Epithelial cell of proximal tubule (primary cell): ENCODE measurements around the gene KREMEN2. TPM values are rescaled to one million over a fixed set of nuclear protein-coding genes. Genes with fewer than 3 reads are reported as not detected.
"Not testable (repeated sequence)": the region's sequence is repeated elsewhere in the genome, so short reads cannot be mapped to it uniquely, and the experiment has no call there.

ENCODE experiments used
- DNase-seq: peaks from one replicate; pipeline ENCODE4 v3.0.0-alpha.2; 2011; ENCODE audit warnings: low read depth
- H3K4me3 ChIP-seq: 2 replicates; pipeline ENCODE4 v1.5.1; 2011; ENCODE audit warnings: low read depth, mild to moderate bottlenecking, low read length
- total RNA-seq: library from RNA; depleted of rRNA; stranded (reverse); fragments of >200 nt; gene quantifications from 2 replicates; pipeline ENCODE4 v1.2.3, GENCODE V29; 2015
- TF ChIP-seq, protein P1 (sequence below): conservative IDR thresholded peaks from 2 replicates; pipeline ENCODE4 v1.5.1; 2012; ENCODE audit warnings: low read depth, mild to moderate bottlenecking, low read length

The KREMEN2 gene
- total RNA-seq, 1 donor from 2014 or later = 4.2 TPM

DNA sequence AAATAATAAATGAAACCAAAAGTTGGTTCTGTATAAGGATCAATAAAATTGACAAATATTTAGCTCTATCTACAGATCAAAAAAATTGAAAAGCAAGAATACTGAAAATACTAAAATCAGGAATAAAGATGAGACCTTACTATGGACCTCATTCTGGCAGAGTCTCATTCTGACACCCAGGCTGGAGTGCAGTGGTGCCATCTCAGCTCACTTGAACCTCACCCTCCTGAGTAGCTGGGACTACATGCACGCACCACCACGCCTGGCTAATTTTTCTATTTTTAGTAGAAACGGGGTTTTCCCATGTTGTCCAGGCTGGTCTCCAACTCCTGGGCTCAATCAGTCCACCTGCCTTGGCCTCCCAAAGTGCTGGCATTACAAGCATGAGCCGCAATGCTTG, 22.0 kb upstream of the KREMEN2 start:
- no peak overlapping the region for H3K4me3 ChIP-seq
- TF ChIP-seq, protein P1, sequence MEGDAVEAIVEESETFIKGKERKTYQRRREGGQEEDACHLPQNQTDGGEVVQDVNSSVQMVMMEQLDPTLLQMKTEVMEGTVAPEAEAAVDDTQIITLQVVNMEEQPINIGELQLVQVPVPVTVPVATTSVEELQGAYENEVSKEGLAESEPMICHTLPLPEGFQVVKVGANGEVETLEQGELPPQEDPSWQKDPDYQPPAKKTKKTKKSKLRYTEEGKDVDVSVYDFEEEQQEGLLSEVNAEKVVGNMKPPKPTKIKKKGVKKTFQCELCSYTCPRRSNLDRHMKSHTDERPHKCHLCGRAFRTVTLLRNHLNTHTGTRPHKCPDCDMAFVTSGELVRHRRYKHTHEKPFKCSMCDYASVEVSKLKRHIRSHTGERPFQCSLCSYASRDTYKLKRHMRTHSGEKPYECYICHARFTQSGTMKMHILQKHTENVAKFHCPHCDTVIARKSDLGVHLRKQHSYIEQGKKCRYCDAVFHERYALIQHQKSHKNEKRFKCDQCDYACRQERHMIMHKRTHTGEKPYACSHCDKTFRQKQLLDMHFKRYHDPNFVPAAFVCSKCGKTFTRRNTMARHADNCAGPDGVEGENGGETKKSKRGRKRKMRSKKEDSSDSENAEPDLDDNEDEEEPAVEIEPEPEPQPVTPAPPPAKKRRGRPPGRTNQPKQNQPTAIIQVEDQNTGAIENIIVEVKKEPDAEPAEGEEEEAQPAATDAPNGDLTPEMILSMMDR = no peak
- DNase-seq = no peak

DNA sequence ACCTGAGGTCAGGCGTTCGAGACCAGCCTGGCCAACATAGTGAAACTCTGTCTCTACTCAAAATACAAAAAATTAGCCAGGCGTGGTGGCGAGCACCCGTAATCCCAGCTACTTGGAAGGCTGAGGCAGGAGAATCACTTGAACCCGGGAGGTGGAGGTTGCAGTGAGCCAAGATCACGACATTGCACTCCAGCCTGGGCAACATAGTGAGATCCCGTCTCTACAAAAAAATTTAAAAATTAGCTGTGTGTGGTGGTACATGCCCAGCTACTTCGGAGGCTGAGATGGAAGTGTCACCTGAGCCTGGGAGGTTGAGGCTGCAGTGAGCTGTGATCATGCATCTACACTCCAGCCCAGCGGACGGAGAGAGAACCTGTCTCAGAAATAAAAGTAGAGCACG, 20.4 kb upstream of the KREMEN2 start:
- not testable (repeated sequence) for H3K4me3 ChIP-seq, DNase-seq

DNA sequence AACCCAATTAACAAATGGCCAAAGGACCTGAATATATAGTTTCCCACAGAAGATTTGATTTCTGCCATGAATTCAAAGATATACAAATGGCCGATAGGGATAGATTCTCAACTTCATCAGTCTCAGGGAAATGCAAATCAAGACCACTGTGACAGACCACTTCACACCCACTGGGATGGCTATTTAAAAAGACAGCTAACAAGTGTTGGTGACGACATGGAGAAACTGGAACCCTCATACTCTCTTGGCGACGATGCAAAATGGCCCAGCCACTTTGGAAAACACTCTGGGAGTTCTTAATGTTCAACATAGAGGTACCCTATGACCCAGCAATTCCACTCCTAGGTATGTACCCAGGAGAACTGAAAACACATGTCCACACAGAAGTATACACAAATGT, 17.4 kb upstream of the KREMEN2 start:
- DNase-seq = no peak
- H3K4me3 ChIP-seq = no peak overlapping the region
- TF ChIP-seq, protein P1 = no peak

DNA sequence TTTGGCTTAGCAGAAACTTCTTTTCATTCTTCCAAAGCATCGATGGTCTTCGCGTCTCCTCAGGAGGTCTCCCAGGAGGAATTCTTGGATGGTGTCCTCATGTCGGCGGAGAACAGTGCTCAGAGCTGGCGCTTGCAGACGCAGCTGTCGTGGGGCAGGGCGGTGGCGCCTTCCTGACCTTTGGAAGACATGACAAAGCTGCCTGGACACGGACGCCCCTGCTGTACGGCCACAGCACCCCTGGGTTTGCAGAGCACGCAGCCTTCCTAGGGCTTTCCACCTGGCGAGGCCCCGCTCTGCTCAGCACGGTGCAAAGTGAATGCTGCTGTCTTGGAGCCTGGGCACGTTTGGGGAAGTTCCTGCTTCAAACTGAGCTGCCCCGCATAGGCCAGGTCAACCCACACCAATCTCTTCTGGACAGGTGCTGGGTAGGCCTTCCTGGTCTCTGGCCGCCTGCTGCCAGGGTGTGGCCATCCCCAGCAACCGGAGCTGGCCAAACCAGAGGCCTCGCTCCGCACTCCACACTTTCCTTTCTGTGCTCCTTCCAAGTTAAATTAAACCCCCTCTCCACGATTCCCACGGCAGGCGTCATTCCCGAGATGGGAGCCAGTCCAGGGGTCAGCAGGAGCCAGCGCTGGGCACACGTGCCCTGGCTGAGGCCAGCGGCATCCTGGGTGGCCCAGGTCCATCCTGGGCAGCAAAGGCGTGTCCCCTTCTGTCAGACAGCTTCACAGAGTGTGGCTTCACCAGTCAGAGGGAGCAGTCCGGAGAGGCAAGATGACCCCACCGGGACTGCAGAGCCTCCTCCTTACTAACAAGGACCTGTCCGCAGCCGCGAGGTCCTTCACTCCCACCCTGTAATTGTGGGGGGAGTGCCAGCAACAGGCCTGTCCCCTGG, 15.0 kb upstream of the KREMEN2 start:
- TF ChIP-seq, protein P1 = no peak
- no peak for DNase-seq
- no peak overlapping the region for H3K4me3 ChIP-seq

DNA sequence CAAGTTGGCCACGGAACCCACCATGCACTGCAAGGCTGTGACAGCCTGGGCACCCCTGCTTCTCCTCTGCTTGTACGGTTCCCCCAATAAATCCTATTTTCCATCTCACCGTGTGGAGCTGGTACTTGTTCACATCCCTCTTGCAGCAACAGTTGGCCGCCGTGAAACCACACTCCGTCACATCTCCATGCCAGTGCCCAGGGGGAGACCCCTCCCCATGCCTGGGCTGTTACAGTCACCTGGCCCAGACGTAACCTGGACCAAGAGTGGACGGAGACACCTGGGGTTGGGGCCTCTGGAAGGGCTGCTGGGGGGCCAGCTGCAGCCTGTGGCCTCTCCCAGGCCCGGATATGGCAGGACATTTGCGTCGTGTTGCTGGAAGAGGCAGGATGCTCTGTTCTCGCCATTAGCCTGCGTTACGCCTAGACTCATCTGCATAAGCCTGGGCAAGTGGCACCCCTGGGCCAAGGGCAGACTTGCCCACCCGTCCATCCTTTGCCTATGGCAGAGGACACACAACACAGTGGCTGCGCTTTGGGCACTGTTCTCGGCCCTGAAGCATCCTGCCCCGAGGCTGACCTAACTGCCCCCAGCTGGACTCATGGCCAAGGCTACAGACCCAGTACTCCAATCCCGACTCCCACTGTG, 14.2 kb upstream of the KREMEN2 start:
- no peak for DNase-seq
- no peak overlapping the region for H3K4me3 ChIP-seq
- TF ChIP-seq, protein P1 = no peak

DNA sequence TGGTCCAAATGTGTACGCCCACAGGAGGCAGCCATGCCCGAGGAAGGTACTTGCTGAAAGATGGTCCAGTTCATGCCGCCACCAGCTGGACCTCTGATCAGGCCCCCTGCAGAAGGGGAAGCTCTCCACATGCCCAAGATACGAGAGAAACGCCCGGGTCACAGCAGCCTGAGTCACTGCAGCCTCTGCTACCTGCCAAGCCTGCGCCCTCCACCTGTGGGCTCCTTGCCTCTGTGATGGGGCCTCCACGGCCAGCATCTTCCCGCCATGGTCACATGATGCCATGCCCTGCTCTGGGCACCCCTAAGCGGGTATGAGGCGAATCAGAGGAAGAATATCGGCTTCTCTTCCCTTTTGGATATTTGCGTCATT, 13.7 kb upstream of the KREMEN2 start:
- no peak for DNase-seq
- H3K4me3 ChIP-seq = no peak overlapping the region
- TF ChIP-seq, protein P1 = no peak

DNA sequence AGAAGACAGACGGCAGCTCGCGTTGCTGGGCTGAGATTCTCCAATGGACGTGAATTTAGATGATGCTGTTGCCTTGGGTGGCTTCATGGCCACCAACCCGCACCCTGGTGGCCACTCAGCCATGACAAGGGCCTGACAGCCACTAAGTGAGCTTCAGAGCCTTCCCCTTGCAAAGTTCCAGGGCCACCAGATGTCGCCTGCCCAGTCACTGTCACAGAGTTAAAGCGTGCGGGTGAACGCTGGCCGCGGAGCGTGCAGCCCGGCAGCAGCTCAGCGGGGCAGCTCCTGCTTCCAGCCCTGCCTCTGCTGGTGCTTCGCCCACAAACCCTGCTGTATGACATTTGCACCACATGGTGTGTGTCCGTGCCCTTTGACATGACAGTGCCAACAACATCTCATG, 13.3 kb upstream of the KREMEN2 start:
- TF ChIP-seq, protein P1 = no peak
- DNase-seq = no peak
- H3K4me3 ChIP-seq = no peak overlapping the region
